Tibial nerve (tissue), 3 donors: ENCODE results near the gene SEMA3E.

Experiments used
- CTCF ChIP-seq, 5 experiments: fragments of 200-600 bp in 3 of 5; fragments of 450-650 bp in 2 of 5; sonication (generic) in 3 of 5; IDR thresholded peaks; one replicate each; pipeline ENCODE4 v1.5.1; 2016 to 2019; ENCODE audit warnings: antibody characterized with exemption in 5 of 5, mild to moderate bottlenecking in 3 of 5, moderate library complexity in 2 of 5
- POLR2A ChIP-seq, 2 donors: fragments of 450-650 bp; IDR thresholded peaks; one replicate each; pipeline ENCODE4 v1.6.1; 2017; ENCODE audit warnings: antibody characterized with exemption in 2 of 2, mild to moderate bottlenecking in 2 of 2, moderate library complexity in 2 of 2

- TF ChIP-seq POLR2A (IDR thresholded peaks at IDR 0.05) (no peak), CTCF (IDR thresholded peaks at IDR 0.05) (no peak)
Observed at GRCh38 chr7:83455612-83456011, 193.3 kb downstream of the SEMA3E start.
